NCI-H187 (cell line): Measurements from ENCODE around the gene TAMALIN.

ENCODE experiments used
- DNase-seq, 2 experiments: peaks; one replicate each; lab custom pipeline; 2025; lab: John Stamatoyannopoulos, UW

TAMALIN gene

GRCh38 chr12:52037248-52037861 is 30.6 kb downstream of the TAMALIN start:
- DNase-seq: no peak

DNA sequence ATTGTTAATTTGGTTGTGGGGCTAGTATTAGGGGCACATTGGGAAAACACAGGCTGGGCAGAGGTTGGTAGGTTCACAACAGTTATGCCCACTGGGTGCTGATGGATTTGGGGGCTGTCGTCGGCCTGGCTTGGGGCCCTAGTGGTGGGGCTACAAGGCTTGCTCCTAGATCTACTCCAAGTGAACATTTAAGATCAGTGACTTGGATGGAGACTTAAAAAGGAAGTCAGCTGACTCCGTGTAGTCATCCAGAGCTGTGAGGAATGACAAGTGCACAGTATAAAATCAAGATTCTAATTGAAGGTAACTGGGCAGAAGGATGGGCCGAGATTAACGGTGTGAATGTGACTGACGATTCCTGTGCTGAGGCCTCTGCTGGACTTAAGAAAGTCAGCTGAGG is 31.7 kb downstream of the TAMALIN start:
- no peak for DNase-seq

GRCh38 chr12:52041035-52041434 is 34.3 kb downstream of the TAMALIN start:
- no peak for DNase-seq

- no peak for DNase-seq
Measured at GRCh38 chr12:52041695-52042123, 35.0 kb downstream of the TAMALIN start.

GRCh38 chr12:52042706-52043385 is 36.1 kb downstream of the TAMALIN start:
- DNase-seq: no peak

DNA sequence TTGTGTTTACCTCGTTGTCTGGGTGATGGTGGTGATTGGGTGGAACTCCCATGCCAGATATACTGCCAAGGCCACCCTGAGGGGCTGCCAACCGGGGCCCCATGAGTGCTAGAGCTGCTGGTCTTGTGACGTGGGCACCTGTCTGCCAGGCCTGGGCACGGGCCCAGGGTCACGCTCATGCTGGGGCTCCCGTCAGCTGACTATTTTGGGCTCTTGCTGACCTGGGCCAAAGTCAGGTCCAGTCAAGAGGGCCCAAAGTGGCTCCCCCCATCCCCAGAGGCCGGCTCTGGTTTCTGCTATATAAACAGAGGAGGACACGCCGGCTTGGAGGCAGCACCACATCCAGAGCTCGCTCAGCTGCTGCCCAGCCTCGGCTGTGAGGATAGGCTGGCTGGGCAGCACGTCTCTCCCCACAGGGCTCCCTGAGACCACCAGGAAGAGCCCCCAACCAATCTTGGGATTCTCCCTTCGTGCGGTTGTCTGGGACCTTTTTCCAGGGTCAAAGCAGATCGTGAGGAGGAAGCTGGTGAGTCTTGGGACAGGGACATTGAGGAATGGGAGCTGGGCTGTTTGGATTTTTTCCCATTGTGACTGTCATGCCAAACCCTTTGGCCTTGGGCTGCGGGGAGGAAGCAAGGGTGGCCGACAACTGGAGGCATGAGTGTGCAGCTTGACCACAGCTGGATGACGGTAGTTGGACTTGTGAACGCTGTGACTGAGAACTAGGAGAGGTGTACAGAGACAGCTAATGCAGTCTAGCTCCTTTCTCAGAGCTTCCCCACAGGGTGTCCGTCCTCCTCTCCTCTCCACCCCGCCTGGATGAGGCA is 36.9 kb downstream of the TAMALIN start:
- DNase-seq: no peak

- no peak for DNase-seq
Measured at GRCh38 chr12:52044292-52044983, 37.7 kb downstream of the TAMALIN start.

- DNase-seq: no peak
Measured at GRCh38 chr12:52045794-52046199, 39.1 kb downstream of the TAMALIN start.

GRCh38 chr12:52046859-52047258 is 40.1 kb downstream of the TAMALIN start:
- DNase-seq: no peak

DNA sequence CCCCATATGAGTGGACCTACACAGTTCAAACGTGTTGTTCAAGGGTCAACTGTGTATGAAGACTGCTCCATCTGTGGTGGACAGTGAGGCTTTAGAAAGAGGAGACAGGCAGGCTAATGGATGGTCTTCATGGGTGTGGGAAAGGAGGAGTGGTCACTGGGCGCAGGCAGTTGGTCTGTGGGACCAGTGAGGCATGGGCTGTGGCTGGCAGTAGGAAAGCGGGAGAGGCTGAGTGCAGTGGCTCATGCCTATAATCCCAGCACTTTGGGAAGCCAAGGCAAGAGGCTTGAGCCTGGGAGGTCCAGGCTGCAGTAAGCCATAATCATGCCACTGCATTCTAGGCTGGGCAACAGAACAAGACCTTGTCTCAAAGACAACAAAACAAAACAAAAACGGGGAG is 42.5 kb downstream of the TAMALIN start:
- DNase-seq: no peak

DNA sequence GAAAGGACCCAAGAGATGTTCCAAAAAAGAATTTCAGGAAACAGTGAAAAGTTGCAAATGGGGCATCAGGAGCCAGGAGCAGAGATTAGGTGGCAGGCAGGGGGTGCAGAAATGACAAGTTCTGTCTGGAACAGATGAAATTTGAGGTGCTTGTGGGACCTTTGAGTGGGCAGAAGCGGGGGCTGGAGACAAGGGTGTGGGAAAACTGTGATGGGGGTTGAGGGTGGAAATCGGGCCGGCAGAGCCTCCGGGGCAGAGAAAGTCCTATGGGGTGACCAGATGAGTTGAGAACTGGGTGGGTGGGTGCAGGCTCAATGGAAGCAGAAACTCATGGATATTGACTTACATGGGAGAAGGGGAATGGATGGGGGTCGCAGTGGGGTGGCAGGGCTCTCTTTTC is 42.9 kb downstream of the TAMALIN start:
- no peak for DNase-seq

DNA sequence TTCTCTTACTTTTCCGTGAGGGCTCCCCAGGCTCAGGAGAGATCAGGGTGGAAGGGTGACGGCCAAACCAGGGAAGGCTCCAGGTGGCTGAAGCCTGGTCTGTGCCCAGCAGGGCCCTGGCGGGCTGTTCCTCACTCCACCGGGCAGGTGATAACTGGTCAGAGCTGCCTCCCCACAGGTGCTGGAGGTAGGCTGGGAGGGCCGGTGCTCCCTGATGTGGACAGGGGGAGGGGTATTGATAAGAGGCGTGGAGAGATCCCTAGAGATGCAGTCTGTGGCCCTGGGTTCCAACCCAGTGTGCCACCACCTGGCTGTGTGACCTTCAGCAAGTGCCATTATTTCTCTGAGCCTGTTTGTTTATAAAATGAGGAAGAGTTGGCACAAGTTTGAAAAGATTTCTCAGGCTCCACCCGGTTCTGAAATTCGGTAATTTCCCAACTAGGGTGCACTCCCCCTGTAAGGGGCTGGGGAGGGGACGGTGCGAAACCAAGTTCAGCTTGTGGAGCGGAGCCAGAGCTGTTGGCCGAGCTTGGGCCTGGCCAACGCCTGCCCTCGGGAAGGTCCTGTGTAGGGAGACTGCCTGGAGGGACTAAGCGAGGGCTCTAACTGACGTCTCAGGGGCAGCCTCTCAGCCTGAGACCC is 43.5 kb downstream of the TAMALIN start:
- DNase-seq: no peak

DNA sequence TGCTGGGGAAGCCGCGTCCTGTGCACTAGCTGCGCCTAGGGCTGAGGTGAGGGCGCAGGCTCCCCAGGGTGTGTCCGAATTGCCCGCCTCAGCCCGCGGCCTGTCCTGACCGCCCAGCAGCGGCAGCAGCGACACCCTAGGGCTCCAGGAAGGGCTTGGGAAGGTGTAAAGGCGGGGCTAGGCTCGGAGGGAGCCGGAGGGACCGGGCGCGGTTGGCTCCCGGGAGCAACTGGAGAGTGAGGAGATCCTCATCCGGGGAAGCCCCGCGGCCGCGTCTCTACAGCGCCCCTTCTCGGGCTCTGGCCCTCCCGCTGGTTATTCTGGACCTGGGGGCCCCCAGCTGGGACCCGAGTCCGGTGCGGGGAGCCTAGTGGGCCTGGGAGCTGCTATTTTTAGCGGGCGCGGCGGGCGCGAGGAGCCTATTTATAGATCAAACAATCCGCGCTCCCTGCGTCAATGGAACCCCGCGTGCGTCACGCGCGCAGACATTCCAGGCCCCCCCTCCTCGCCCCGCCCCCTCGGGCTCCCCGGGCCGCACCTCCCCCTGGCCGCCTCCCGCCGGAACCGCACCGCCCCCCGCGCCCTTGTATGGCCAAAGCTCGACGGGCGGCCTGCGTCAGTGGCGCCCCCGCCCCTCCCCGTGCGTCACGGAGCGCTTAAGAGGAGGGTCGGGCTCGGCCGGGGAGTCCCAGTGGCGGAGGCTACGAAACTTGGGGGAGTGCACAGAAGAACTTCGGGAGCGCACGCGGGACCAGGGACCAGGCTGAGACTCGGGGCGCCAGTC is 44.2 kb downstream of the TAMALIN start, which contains the start of gene NR4A1:
TSS of gene NR4A1 (plus strand) at position 685 of the 784 bp plus-strand sequence. CDS start 2,887 bp downstream, outside the sequence.
- DNase-seq: peak; percentile 70 to 86

DNA sequence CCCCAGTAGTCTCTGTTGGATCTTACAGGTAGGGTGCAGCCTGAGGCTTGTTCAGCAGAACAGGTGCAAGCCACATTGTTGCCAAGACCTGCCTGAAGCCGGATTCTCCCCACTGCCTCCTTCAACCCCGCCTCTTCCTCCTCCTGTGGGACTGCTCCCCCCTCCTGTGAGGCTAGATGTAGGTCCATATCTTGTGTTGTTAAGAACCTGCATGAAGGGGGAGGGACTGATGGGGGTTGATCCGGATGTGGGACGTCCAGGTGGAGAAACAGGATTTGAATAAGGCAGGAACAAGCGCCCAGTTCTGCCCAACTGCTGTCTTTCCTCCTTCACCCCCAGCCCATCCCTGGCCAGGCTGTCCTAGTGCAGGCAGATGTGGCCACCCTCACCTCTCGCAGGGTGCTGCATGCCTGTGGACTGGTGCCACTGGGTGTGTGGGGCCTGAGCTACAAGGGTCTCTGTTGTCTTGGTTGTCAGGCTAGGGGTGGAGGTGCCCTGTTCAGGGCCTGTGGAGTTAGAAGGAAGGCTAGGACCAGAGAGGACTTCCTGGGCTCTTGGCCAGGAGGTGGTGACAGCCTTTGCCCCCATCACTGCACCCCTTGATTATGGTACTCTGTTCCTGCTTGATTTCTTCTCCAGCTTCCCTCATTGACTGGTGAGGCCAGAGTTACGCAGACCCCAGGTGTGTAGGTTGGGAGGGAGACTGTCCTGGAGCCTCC is 45.9 kb downstream of the TAMALIN start:
- no peak for DNase-seq

DNA sequence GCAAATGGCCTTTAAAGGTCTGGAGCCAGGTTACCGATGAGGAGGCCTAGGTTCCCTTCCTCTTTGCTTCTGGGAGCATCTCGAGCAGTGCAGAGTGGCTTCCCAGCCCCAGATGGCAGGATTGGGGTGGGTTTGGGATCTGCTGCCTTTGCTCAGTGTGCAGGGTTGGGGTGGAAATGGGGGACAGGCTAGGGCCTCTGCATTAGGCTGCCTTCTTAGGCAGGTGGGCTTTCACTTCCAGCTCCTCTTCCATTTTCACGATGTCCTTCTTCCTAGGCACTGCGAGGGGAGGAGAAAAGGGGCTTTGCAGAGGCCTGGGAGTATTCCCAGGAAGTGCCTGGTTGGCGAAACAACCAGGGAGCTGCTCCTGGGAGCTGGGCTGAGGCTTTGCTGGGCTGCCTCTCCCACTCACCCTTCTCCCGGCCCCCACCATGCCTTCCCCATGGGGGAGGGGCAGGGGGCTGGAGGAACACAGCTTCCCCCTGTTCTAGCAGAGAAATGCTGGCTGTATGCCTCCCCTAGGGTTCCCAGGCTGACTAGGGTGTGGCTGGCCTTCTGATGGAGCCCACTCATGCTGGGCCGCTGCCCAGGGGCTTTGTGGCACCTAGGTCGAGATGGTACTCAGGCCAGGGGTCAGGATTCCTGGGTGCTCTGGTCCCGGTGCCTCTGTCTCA is 46.9 kb downstream of the TAMALIN start:
- DNase-seq: no peak

GRCh38 chr12:52054231-52054832 is 47.6 kb downstream of the TAMALIN start:
- no peak for DNase-seq

GRCh38 chr12:52054833-52055730 is 48.3 kb downstream of the TAMALIN start:
- no peak for DNase-seq
